PC-3 (cell line): ENCODE data around the gene CACNA1C. TPM values are rescaled to one million over a fixed set of nuclear protein-coding genes. Genes with fewer than 3 reads are reported as not detected.

ENCODE experiments used
- ATAC-seq: fragments of 200-7000 bp; cut with Tn5 transposase; 2 replicates; pipeline ENCODE4 v1.9.1; 2020; ENCODE audit warnings: mild to moderate bottlenecking, moderate library complexity
- BruUV-seq: library from RNA; stranded (reverse); fragments of 400-500 nt; replicated peaks from 2 replicates; lab custom pipeline; 2021; lab: Mats Ljungman, UMichigan
- CTCF ChIA-PET: fragments of 300-600 bp; sonication (Branson Sonifier 250); formaldehyde crosslinking; loops from one replicate; lab custom pipeline; 2022; ENCODE audit warnings: antibody characterized with exemption; lab: Charles Lee
- POLR2A ChIA-PET: fragments of 300-600 bp; sonication (Branson Sonifier 250); formaldehyde crosslinking; loops from one replicate; lab custom pipeline; 2022; ENCODE audit warnings: antibody characterized with exemption; ENCODE audit not compliant: unreplicated experiment; lab: Charles Lee
- DNase-seq: peaks from one replicate; pipeline ENCODE4 v3.0.0-alpha.2; 2015
- H2AFZ ChIP-seq: fragments of 300-600 bp; sonication (generic); 2 replicates; pipeline ENCODE4 v1.6.0; 2016; ENCODE audit warnings: antibody characterized with exemption, low read length
- H3F3A ChIP-seq: fragments of 300-600 bp; sonication (generic); one replicate; pipeline ENCODE4 v1.6.0; 2017; ENCODE audit warnings: antibody characterized with exemption, low read length, control low read depth, mild to moderate bottlenecking; ENCODE audit not compliant: unreplicated experiment
- H3K27ac ChIP-seq: fragments of 300-600 bp; sonication (generic); 2 replicates; pipeline ENCODE4 v1.5.1; 2016; ENCODE audit warnings: mild to moderate bottlenecking, low read length
- H3K27me3 ChIP-seq: fragments of 300-600 bp; sonication (generic); 2 replicates; pipeline ENCODE4 v1.6.1; 2016; ENCODE audit warnings: low read length, mixed read lengths
- H3K36me3 ChIP-seq: fragments of 300-600 bp; sonication (generic); 2 replicates; pipeline ENCODE4 v1.6.1; 2016; ENCODE audit warnings: low read depth, mixed run types, low read length, mixed read lengths
- H3K4me1 ChIP-seq: fragments of 300-600 bp; sonication (generic); 2 replicates; pipeline ENCODE4 v1.5.1; 2016; ENCODE audit warnings: low read length; ENCODE audit not compliant: insufficient read depth
- H3K4me2 ChIP-seq: fragments of 300-600 bp; sonication (generic); 2 replicates; pipeline ENCODE4 v1.6.0; 2016; ENCODE audit warnings: low read length
- H3K4me3 ChIP-seq: fragments of 300-600 bp; sonication (generic); 2 replicates; pipeline ENCODE4 v1.5.1; 2016; ENCODE audit warnings: mild to moderate bottlenecking, low read length, mixed read lengths
- H3K79me2 ChIP-seq: fragments of 300-600 bp; sonication (generic); 2 replicates; pipeline ENCODE4 v1.6.1; 2017; ENCODE audit warnings: low read length, mixed read lengths
- H3K9ac ChIP-seq: fragments of 300-600 bp; sonication (generic); 2 replicates; pipeline ENCODE4 v1.6.0; 2016; ENCODE audit warnings: mild to moderate bottlenecking, low read length
- H3K9me2 ChIP-seq: fragments of 300-600 bp; sonication (generic); replicated peaks from 2 replicates; pipeline ENCODE4 v1.6.1; 2016; ENCODE audit warnings: mixed run types, low read length, mixed read lengths
- H3K9me3 ChIP-seq: fragments of 300-600 bp; sonication (generic); 2 replicates; pipeline ENCODE4 v1.6.1; 2016; ENCODE audit warnings: low read length, mixed read lengths
- H4K20me1 ChIP-seq: fragments of 300-600 bp; sonication (generic); 2 replicates; pipeline ENCODE4 v1.6.1; 2016; ENCODE audit warnings: low read length, mixed read lengths
- CTCF ChIP-seq: fragments of 300-600 bp; sonication (generic); conservative IDR thresholded peaks from 2 replicates; pipeline ENCODE4 v1.5.1; 2017; ENCODE audit warnings: antibody characterized with exemption, low read depth, mild to moderate bottlenecking, low read length
- EZH2 ChIP-seq: fragments of 300-600 bp; sonication (generic); IDR thresholded peaks from one replicate; pipeline ENCODE4 v1.6.1; 2017; ENCODE audit warnings: antibody characterized with exemption, mild to moderate bottlenecking, low read length; ENCODE audit not compliant: unreplicated experiment
- EZH2phosphoT487 ChIP-seq: fragments of 300-600 bp; sonication (generic); IDR thresholded peaks from 2 replicates; pipeline ENCODE4 v1.6.1; 2018; ENCODE audit warnings: mild to moderate bottlenecking, antibody characterized with exemption, low read length, borderline replicate concordance
- intact Hi-C: fragments of 100-400 bp; cut with micrococcal nuclease; formaldehyde crosslinking; loops from 2 replicates; pipeline ENCODE4 v1.9.0; 2023
- total RNA-seq: library from RNA; depleted of rRNA; stranded (reverse); fragments of >200 nt; gene quantifications from 2 replicates; pipeline ENCODE4 v1.2.3, GENCODE V29; 2014

CACNA1C gene
- total RNA-seq, 1 experiment from 2014 or later = not detected

GRCh38 chr12:2669560-2669959 lies 616.8 kb downstream of the CACNA1C start:
- Histone ChIP-seq H3F3A (no peaks in the 10 kb centered on the region), H3K9ac (no peak overlapping the region), H4K20me1 (no peaks in the 10 kb centered on the region), H3K27me3 (peaks cover 88% of the 10 kb centered on the region), H3K79me2 (no peaks in the 10 kb centered on the region), H3K27ac (no peak overlapping the region), H3K4me1 (no peaks in the 10 kb centered on the region), H3K9me2 (no peaks in the 10 kb centered on the region), H3K9me3 (no peaks in the 10 kb centered on the region), H3K4me2 (no peak overlapping the region), H3K4me3 (no peak overlapping the region), H2AFZ (no peak overlapping the region), H3K36me3 (no peaks in the 10 kb centered on the region)
- ATAC-seq (no peak), DNase-seq (no peak)
- CTCF ChIA-PET = no interaction called here
- intact Hi-C loops = no loop called here
- no TSS peak for BruUV-seq
- TF ChIP-seq EZH2phosphoT487 = no peak
- TF ChIP-seq EZH2 = no peak
- no peak for TF ChIP-seq CTCF
- POLR2A ChIA-PET = no interaction called here

- no peaks in the 10 kb centered on the region for H4K20me1 ChIP-seq
- no peak overlapping the region for H3K4me2 ChIP-seq
- H3K36me3 ChIP-seq = no peaks in the 10 kb centered on the region
- no peaks in the 10 kb centered on the region for H3F3A ChIP-seq
- no peak overlapping the region for H3K4me3 ChIP-seq
- CTCF ChIA-PET = no interaction called here
- TF ChIP-seq EZH2 = no peak
- TF ChIP-seq CTCF = no peak
- TF ChIP-seq EZH2phosphoT487 = no peak
- no peaks in the 10 kb centered on the region for H3K9me2 ChIP-seq
- H3K4me1 ChIP-seq = no peaks in the 10 kb centered on the region
- ATAC-seq (no peak), DNase-seq (no peak)
- H3K9me3 ChIP-seq = no peaks in the 10 kb centered on the region
- H3K27ac ChIP-seq = no peak overlapping the region
- H2AFZ ChIP-seq = no peak overlapping the region
- no TSS peak for BruUV-seq
- intact Hi-C loops = no loop called here
- POLR2A ChIA-PET = no interaction called here
- peaks cover 84% of the 10 kb centered on the region for H3K27me3 ChIP-seq
- H3K9ac ChIP-seq = no peak overlapping the region
- H3K79me2 ChIP-seq = no peaks in the 10 kb centered on the region
These were observed 620.1 kb downstream of the CACNA1C start for GRCh38 chr12:2672863-2673262.

GRCh38 chr12:2673966-2674810 lies 621.4 kb downstream of the CACNA1C start:
- H3K4me1 ChIP-seq = no peaks in the 10 kb centered on the region
- DNase-seq = no peak
- H3K9me2 ChIP-seq = no peaks in the 10 kb centered on the region
- no peaks in the 10 kb centered on the region for H4K20me1 ChIP-seq
- intact Hi-C loops = no loop called here
- ATAC-seq = no peak
- no peak overlapping the region for H2AFZ ChIP-seq
- no peaks in the 10 kb centered on the region for H3K79me2 ChIP-seq
- no peak overlapping the region for H3K4me3 ChIP-seq
- ChIA-PET CTCF (no interaction called here), POLR2A (no interaction called here)
- no peaks in the 10 kb centered on the region for H3F3A ChIP-seq
- H3K36me3 ChIP-seq = no peaks in the 10 kb centered on the region
- H3K9me3 ChIP-seq = no peaks in the 10 kb centered on the region
- H3K4me2 ChIP-seq = no peak overlapping the region
- no peak overlapping the region for H3K9ac ChIP-seq
- H3K27me3 ChIP-seq = peaks cover 84% of the 10 kb centered on the region
- no peak overlapping the region for H3K27ac ChIP-seq
- TF ChIP-seq CTCF (peak; percentile 32; the same call in 1 of the 2 replicates), EZH2phosphoT487 (no peak)
- no TSS peak for BruUV-seq
